Activated CD4-positive, alpha-beta T cell treated with anti-CD3 and anti-CD28 coated beads, Interleukin-2, amount 50 U/mL, for 1 hour (primary cell): ENCODE data around the gene KNSTRN.

ENCODE experiments used
- DNase-seq: peaks from one replicate; pipeline ENCODE4 v3.0.0-alpha.2; 2020

Gene KNSTRN

DNA sequence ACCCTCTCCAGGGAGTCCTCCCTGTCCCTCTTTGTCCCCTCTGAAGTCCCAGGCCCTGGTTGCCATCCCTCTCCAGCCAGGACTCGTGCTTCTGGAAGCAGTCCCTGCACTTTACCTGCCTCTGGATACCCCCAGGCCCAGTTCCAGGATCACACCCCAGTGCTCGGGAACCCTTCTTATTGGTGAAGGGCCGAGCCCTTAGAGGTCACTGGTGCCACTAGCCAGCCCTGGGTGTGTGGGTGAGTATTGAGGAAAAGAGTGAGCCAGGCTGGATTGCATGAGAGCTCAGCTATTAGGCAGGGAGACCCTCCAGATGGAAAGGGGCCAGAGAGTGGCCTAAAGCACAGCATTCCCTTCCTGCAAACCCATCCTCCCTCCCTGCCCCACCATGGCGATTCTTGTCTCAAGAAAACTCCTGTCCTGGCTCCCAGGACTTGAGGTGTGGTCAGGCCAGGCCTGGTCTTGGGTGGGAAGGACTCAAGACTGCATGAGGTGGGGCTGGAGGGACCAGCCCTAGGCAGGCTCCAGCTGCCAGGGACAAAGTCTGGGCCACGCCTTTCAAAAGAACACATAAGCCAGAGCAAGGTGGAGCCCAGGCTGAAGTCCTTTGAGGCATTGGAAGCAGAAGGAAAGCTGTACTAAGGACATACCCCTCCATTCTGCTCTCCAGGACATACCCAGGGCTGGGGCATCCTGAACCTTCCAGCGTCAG, 36.5 kb upstream of the KNSTRN start:
- DNase-seq: no peak

DNA sequence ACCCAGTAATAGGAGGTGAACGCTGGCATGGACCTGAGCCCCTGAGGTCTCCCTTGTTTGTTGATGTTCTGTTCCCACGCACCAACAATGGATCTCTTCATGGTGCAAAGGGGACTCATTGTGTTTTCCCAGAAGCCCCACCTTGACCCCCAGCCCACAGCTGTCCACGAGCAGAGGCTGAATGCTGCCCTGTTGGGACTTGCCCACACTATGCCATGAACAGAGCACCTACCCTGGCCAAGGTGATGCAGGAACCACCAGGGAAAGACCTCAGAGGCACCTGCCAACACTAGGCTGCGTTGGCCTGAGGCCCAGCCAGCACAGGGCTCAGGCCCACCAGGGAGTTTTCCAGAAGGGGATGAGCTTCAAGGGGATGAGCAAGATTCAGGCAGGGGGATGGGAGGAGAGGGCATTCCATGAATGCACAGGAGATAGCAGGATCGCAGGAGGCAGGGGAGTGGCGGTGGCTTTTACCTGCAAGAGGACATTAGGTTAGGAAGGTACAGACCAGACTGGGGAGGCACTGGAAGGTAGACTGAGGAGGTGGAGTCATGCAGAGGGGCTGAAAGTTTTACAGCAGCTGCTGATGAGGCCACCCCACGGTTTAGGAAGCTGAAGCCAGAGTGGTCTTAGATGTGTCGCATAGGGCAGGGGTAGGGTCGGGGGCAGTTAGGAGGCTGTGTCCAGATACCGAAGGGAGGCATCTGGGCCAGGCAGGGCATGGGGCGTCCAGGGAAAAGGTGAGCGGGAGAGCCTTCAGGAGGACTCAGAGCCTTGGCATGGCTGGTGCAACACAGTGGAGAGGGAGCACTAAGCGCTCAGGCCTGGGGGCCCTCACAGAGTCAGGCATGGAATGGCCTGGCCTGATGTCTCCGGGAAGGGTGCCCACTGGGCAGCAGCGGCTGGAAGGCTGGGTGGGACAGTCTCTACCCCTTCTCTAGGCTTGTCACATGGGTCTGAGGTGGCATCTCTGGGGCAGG, 35.7 kb upstream of the KNSTRN start:
- DNase-seq: no peak

GRCh38 chr15:40347559-40348473, 34.7 kb upstream of the KNSTRN start:
- DNase-seq: no peak

DNA sequence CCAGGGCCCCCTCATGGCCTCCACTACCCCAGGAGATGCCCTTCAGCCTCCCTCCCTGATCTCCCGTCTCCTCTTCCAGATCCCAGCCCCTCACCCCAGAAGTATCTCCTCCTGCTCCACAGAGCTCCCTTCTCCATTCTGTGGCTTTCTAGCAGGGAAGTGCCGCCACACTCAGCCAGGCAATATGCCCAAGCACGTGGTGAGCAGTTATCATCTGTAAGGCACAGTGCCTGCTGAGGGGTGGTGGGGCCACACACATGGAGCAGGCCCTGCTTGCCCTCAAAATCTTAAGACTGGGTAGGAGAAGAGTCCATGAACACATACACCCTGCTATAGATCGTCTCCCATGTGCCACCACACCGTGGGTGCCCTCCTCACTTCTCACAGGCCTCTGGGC, 34.0 kb upstream of the KNSTRN start:
- no peak for DNase-seq

GRCh38 chr15:40349163-40349562, 33.4 kb upstream of the KNSTRN start:
- DNase-seq: no peak

DNA sequence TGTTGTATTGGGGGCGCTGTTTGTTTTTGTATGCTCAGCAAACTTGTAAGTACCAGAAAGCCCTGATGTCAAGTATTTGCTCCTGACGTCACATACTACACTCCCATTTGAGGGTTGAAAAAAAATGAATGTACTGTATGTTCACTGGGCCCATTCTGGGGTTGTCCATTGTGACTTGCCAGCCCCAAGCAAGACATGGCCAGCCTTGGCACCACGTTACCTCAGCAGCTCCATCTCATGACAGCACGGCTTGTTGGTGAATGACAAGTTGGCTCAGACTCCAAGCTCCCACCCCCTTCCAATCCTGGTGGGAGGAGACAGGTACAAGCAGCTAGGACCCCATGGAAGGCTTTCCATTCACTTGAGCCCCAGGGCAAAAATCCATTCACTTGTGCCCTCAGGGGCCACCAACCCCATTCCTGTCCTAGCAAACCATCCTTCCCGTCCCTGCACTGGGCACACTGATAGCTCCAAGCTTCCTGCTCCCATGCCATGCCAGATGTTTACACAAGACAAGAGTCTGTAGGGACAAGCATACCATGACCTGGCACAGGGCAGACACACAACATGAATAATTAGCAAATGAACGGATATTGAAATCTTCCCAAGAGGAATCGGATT, 30.1 kb upstream of the KNSTRN start:
- DNase-seq: no peak

DNA sequence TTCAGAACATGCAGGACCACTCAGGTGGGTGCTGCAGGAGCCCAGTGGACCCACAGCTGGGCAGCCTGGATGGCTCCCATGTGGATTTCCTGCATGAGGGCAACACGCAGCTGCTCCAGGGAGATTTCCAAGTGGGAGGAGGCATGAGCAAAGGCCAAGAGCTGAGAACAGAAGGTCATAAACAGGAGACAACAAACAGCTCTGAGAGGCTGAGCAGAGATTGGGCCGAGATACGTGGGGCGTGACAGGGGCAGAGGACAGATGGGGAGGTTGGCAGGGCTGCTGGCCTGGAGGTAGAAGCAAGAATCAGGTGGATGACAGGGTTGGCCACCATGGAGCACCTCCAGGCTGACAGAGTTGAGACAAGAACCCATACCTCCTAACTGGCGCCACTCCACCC, 28.8 kb upstream of the KNSTRN start:
- no peak for DNase-seq

- no peak for DNase-seq
These were observed 27.9 kb upstream of the KNSTRN start for GRCh38 chr15:40354408-40355171.

- DNase-seq: no peak
These were observed 26.4 kb upstream of the KNSTRN start for GRCh38 chr15:40355976-40356585.

GRCh38 chr15:40357246-40357645, 25.3 kb upstream of the KNSTRN start:
- no peak for DNase-seq

GRCh38 chr15:40357723-40358470, 24.6 kb upstream of the KNSTRN start, which contains the start of gene DISP2:
Gene DISP2 (plus strand): TSS chr15:40358219. CDS start chr15:40358322, 103 bp downstream.
- peak; percentile 89 for DNase-seq

DNA sequence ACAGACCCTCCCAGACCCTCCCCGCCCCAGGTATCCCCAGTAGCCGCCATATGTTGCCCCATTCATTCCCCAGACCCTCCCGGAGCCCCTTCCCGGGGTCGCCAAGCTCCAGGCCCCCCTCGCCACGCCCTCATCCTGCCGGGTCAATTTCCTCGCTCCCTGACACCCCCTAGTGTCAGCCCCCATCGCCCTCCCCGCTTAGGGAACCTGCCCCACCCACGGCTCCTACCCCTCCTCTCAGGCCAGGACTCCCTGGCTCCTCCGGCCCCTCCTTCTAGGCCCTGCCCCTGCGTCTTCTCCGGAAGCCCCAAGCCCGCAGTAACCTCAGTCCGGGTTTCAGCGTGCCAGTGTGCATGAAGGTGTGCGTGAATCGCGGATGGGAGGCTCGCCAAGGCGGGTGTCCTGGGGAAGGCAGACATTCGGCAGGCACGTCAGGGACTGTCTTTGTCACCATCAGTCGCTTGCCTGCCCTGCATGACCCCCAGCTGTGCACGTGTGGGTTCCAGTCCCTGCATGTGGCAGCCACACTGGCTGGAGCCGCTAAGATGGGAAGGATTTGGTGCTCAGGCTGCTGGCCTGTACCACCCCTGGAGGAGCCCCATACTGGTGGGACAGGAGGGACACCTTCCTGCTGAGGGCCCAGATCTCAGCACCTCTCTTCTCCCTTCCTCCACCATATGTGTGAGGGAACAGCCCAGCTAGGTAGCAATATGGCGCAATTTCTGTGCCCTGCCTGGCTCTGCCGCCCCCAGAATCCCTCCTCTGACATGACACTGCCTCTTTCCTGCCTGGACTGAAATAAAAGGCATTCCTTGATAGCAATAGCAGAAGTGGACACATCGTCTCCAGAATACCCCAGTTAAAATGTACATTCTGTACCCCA, 23.8 kb upstream of the KNSTRN start:
- DNase-seq: no peak

DNA sequence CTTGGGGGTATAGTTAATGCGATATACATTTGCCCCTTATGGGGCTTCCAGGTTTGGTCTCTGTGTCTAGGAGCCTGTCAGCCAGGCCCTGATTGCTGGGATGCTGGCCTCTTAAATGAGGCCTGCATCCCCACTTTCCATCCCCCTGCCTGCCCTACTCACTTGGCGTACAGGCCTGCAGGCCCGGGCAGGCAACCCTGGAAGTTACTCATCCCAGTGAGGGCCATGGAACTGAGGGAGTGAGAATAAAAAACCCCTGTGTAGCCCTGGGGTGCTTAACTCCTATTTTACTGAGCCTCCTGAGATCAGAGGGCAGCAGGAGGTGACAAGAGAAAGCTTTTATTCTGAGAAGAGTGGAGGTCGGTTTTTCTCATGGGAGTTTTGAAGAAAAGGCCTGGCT, 22.5 kb upstream of the KNSTRN start:
- DNase-seq: no peak

GRCh38 chr15:40361640-40362039, 20.9 kb upstream of the KNSTRN start:
- no peak for DNase-seq

- no peak for DNase-seq
These were observed 18.9 kb upstream of the KNSTRN start for GRCh38 chr15:40363611-40364010.

DNA sequence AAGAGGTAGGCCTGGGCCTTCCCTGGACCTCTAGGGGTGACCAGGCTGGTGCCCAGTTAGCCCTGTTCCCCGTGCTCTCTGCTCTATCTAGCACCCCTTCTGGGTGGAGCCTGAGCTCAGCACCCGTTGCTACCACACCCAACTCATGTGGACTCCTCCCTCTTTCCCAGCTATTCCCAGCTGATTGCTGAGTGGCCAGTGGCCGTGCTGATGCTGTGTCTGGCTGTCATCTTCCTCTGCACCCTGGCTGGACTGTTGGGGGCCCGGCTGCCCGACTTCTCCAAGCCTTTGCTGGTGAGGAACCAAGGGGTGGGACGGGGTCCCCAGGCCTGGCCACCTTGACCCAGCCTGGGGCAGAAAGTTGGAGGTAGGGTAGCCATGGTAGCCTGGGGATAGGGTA, 18.3 kb upstream of the KNSTRN start:
- no peak for DNase-seq

DNA sequence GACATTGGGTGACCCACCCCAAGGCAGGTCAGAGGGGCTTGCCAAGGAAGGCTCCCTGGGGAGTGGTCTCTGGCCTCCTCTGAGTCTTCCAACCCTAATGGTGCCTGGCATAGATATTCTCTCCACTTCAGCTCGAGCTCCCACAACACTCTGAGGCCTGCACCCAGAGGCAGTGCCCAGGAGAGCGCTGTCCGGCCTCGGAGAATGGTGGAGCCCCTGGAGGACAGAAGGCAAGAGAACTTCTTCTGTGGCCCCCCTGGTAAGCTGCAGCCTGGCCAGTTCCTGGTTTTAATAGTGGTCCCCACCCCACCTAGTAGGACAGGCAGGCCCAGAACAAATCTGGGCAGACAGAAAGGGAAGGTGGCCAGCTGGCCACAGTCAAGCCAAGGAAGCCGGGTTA, 17.5 kb upstream of the KNSTRN start:
- DNase-seq: no peak

GRCh38 chr15:40365624-40366456, 16.7 kb upstream of the KNSTRN start:
- no peak for DNase-seq
